HepG2 (cell line): Measurements from ENCODE around the gene ECPAS. TPM values are rescaled to one million over a fixed set of nuclear protein-coding genes. Genes with fewer than 3 reads are reported as not detected.

Experiments
- ATAC-seq: fragments of 200-7000 bp; cut with Tn5 transposase; 3 replicates; pipeline ENCODE4 v1.9.1; 2020; ENCODE audit warnings: mild to moderate bottlenecking, moderate library complexity
- BruUV-seq: library from RNA; stranded (reverse); fragments of 400-500 nt; replicated peaks from 2 replicates; lab custom pipeline; 2021; lab: Mats Ljungman, UMichigan
- CTCF ChIA-PET: fragments of 300-600 bp; formaldehyde crosslinking; extraction: SDS; loops from one replicate; lab custom pipeline; 2021; ENCODE audit warnings: low total read pairs, inconsistent platforms, low intra/inter-chr PET ratio; lab: Yijun Ruan, JAX
- POLR2A ChIA-PET: fragments of 350-600 bp; sonication (Branson Sonifier 250); formaldehyde crosslinking; loops from one replicate; lab custom pipeline; 2020; ENCODE audit warnings: antibody characterized with exemption, inconsistent platforms; lab: Yijun Ruan, JAX
- DNase-seq: peaks from one replicate; pipeline ENCODE4 v3.0.0-alpha.2; 2015; ENCODE audit warnings: low spot score
- FAIRE-seq: peaks from 3 replicates; lab custom pipeline; 2011; peaks lifted over from hg19 to GRCh38; lab: Jason Lieb, UNC
- H2AFZ ChIP-seq: one replicate; pipeline ENCODE4 v1.6.1; 2011; ENCODE audit warnings: low read length, inconsistent platforms
- H3K27ac ChIP-seq: fragments of 300-600 bp; 3 replicates; pipeline ENCODE4 v1.8.0; 2011; ENCODE audit warnings: mixed run types, mild to moderate bottlenecking, mixed read lengths, low read length, inconsistent platforms; ENCODE audit not compliant: insufficient read depth; ENCODE audit errors: extremely low read length
- H3K27me3 ChIP-seq, 2 experiments: fragments of 200-600 bp in 1 of 2; 2 replicates in 1 of 2; 3 replicates in 1 of 2; pipeline versions ENCODE4 v1.6.0 to v1.8.0; 2011; ENCODE audit warnings: low read length in 2 of 2, mild to moderate bottlenecking in 2 of 2, moderate library complexity in 2 of 2, inconsistent platforms in 1 of 2; ENCODE audit not compliant: insufficient read depth in 2 of 2, control insufficient read depth in 1 of 2
- H3K36me3 ChIP-seq, 2 experiments: fragments of 200-600 bp in 1 of 2; replicated peaks in 1 of 2; 2 replicates in 1 of 2; 3 replicates in 1 of 2; pipeline versions ENCODE4 v1.5.1 to v1.8.0; 2011; ENCODE audit warnings: low read length in 2 of 2, inconsistent platforms in 1 of 2; ENCODE audit not compliant: insufficient read depth in 2 of 2, control insufficient read depth in 1 of 2
- H3K4me1 ChIP-seq: 2 replicates; pipeline ENCODE4 v1.5.1; 2012; ENCODE audit warnings: low read length, inconsistent platforms; ENCODE audit not compliant: insufficient read depth
- H3K4me2 ChIP-seq: 2 replicates; pipeline ENCODE4 v1.6.0; 2011; ENCODE audit warnings: low read depth, low read length, inconsistent platforms
- H3K4me3 ChIP-seq, 3 experiments: fragments of 200-600 bp in 1 of 3; sonication (generic), shearing (Covaris generic) in 1 of 3; replicated peaks in 1 of 3; 2 replicates each; pipeline ENCODE4 v1.5.1; 2011 to 2016; ENCODE audit warnings: low read length in 3 of 3, inconsistent platforms in 2 of 3, low read depth in 2 of 3, mild to moderate bottlenecking in 2 of 3, control low read depth in 1 of 3, mixed read lengths in 1 of 3; ENCODE audit not compliant: insufficient read depth in 1 of 3
- H3K79me2 ChIP-seq: one replicate; pipeline ENCODE4 v1.6.1; 2011; ENCODE audit warnings: low read length, inconsistent platforms; ENCODE audit not compliant: insufficient read depth
- H3K9ac ChIP-seq: 2 replicates; pipeline ENCODE4 v1.6.0; 2011; ENCODE audit warnings: mild to moderate bottlenecking, low read depth, low read length, inconsistent platforms; ENCODE audit not compliant: insufficient read depth
- H3K9me3 ChIP-seq: 2 replicates; pipeline ENCODE4 v1.5.1; 2012; ENCODE audit warnings: mild to moderate bottlenecking, low read length
- H4K20me1 ChIP-seq: 2 replicates; pipeline ENCODE4 v1.6.0; 2011; ENCODE audit warnings: inconsistent platforms, mild to moderate bottlenecking, low read length, moderate library complexity; ENCODE audit not compliant: insufficient read depth
- HINFP ChIP-seq: sonication (generic); formaldehyde crosslinking; IDR thresholded peaks from 2 replicates; pipeline ENCODE4 v1.4.0; 2020; ENCODE audit warnings: low read depth, mild to moderate bottlenecking, missing genetic modification reagents
- JUNB ChIP-seq: sonication (generic); formaldehyde crosslinking; IDR thresholded peaks from 2 replicates; pipeline ENCODE4 v1.8.0; 2022; ENCODE audit warnings: missing genetic modification reagents, mild to moderate bottlenecking, borderline replicate concordance
- NFIB ChIP-seq: sonication (generic); formaldehyde crosslinking; IDR thresholded peaks from 2 replicates; pipeline ENCODE4 v1.9.0; 2021; ENCODE audit warnings: missing genetic modification reagents, mild to moderate bottlenecking, borderline replicate concordance
- NPAS2 ChIP-seq: sonication (generic); formaldehyde crosslinking; IDR thresholded peaks from 2 replicates; pipeline ENCODE4 v1.8.0; 2022; ENCODE audit warnings: mild to moderate bottlenecking, missing genetic modification reagents, borderline replicate concordance
- RARG ChIP-seq: sonication (generic); formaldehyde crosslinking; IDR thresholded peaks from 2 replicates; pipeline ENCODE4 v1.4.0; 2020; ENCODE audit warnings: low read depth, mild to moderate bottlenecking, missing genetic modification reagents
- TFE3 ChIP-seq: IDR thresholded peaks from 2 replicates; pipeline ENCODE4 v1.6.1; 2016
- ZFP41 ChIP-seq: sonication (generic); formaldehyde crosslinking; IDR thresholded peaks from 2 replicates; pipeline ENCODE4 v1.4.0; 2020; ENCODE audit warnings: mild to moderate bottlenecking, missing genetic modification reagents, borderline replicate concordance
- ZNF251 ChIP-seq: sonication (generic); formaldehyde crosslinking; IDR thresholded peaks from 2 replicates; pipeline ENCODE4 v1.9.0; 2021; ENCODE audit warnings: mild to moderate bottlenecking, missing genetic modification reagents
- ZNF280D ChIP-seq: sonication (generic); formaldehyde crosslinking; IDR thresholded peaks from 2 replicates; pipeline ENCODE4 v1.5.1; 2020; ENCODE audit warnings: mild to moderate bottlenecking, missing genetic modification reagents
- ZNF30 ChIP-seq: sonication (generic); formaldehyde crosslinking; IDR thresholded peaks from 2 replicates; pipeline ENCODE4 v1.5.0; 2020; ENCODE audit warnings: mild to moderate bottlenecking, missing genetic modification reagents
- ZNF331 ChIP-seq: sonication (generic); formaldehyde crosslinking; IDR thresholded peaks from 2 replicates; pipeline ENCODE4 v1.4.0; 2020; ENCODE audit warnings: missing genetic modification reagents
- ZNF44 ChIP-seq: sonication (generic); formaldehyde crosslinking; IDR thresholded peaks from 2 replicates; pipeline ENCODE4 v1.5.1; 2020; ENCODE audit warnings: mild to moderate bottlenecking, missing genetic modification reagents
- ZNF572 ChIP-seq: sonication (generic); formaldehyde crosslinking; IDR thresholded peaks from 2 replicates; pipeline ENCODE4 v1.5.1; 2020; ENCODE audit warnings: mild to moderate bottlenecking, missing genetic modification reagents
- ZNF747 ChIP-seq: sonication (generic); formaldehyde crosslinking; IDR thresholded peaks from 2 replicates; pipeline ENCODE4 v1.8.1; 2023; ENCODE audit warnings: missing genetic modification reagents, mild to moderate bottlenecking, borderline replicate concordance
- ZNF749 ChIP-seq: sonication (generic); formaldehyde crosslinking; IDR thresholded peaks from 2 replicates; pipeline ENCODE4 v1.8.0; 2022; ENCODE audit warnings: mild to moderate bottlenecking, missing genetic modification reagents, moderate library complexity, borderline replicate concordance
- ZNF839 ChIP-seq: sonication (generic); formaldehyde crosslinking; IDR thresholded peaks from 2 replicates; pipeline ENCODE4 v1.4.0; 2020; ENCODE audit warnings: missing genetic modification reagents, mild to moderate bottlenecking, borderline replicate concordance
- in situ Hi-C: cut with HindIII; loops from 2 replicates; pipeline ENCODE4 v1.10.0; 2017; ENCODE audit warnings: low pct_unique_long_range_greater_than_20kb; ENCODE audit not compliant: extremely low pct_ligation_motif_present
- intact Hi-C: fragments of 100-400 bp; cut with micrococcal nuclease; formaldehyde crosslinking; loops from one replicate; pipeline ENCODE4 v1.10.0; 2022; ENCODE audit not compliant: unreplicated experiment
- polyA plus RNA-seq, 8 experiments: library from polyadenylated mRNA; depleted of rRNA in 3 of 8; stranded (reverse) in 7 of 8; unstranded in 1 of 8; fragments of >200 nt; fragmentation: Illumina TruSeq in 4 of 8; extraction: Trizol in 4 of 8; gene quantifications; 2 replicates each; pipeline versions ENCODE4 v1.2.1 to v1.2.3, GENCODE V29; 2011 to 2016; ENCODE audit warnings: low read depth in 4 of 8, missing spikeins in 1 of 8, mixed read lengths in 1 of 8; ENCODE audit not compliant: insufficient read depth in 1 of 8
- total RNA-seq, 5 experiments: library from RNA; depleted of rRNA; stranded (reverse); fragments of >200 nt; fragmentation: Illumina TruSeq; extraction: Trizol; gene quantifications; 2 replicates each; pipeline ENCODE4 v1.2.3, GENCODE V29; 2016; ENCODE audit warnings: low read depth in 1 of 5
- TF ChIP-seq, protein P1 (sequence below): sonication (generic); formaldehyde crosslinking; IDR thresholded peaks from 2 replicates; pipeline ENCODE4 v1.8.0; 2022; ENCODE audit warnings: mild to moderate bottlenecking, missing genetic modification reagents, moderate library complexity

Gene ECPAS
- total and polyA plus RNA-seq, 2 of the 13 experiments (the other 11 are each of a cell fraction or from before 2014, with no cell fraction given): 35.3 to 58.0 TPM

GRCh38 chr9:111405701-111406100 lies 78.5 kb downstream of the ECPAS start:
- no peak for DNase-seq
- H3K27me3 ChIP-seq: no peaks in the 10 kb centered on the region
- POLR2A ChIA-PET: no interaction called here
- no peak overlapping the region for H3K27ac ChIP-seq
- intact Hi-C loops: no loop called here
- CTCF ChIA-PET: no interaction called here
- H3K4me2 ChIP-seq: no peak overlapping the region
- H3K36me3 ChIP-seq: peaks cover 4 to 73% of the 10 kb centered on the region in 2 experiments; a peak in 4 of 5 replicates
- H2AFZ ChIP-seq: no peak overlapping the region
- no TSS peak for BruUV-seq
- no peak overlapping the region for H3K4me3 ChIP-seq
- H3K4me1 ChIP-seq: no peaks in the 10 kb centered on the region
- in situ Hi-C loops: no loop called here
- no peak for ATAC-seq
- TF ChIP-seq ZNF839 (CRISPR knock-in tag): no peak
- TF ChIP-seq NPAS2 (CRISPR knock-in tag): no peak
- TF ChIP-seq ZNF44 (CRISPR knock-in tag): no peak
- no peak for TF ChIP-seq HINFP
- no peak for TF ChIP-seq ZNF251 (CRISPR knock-in tag)
- no peak for TF ChIP-seq ZNF331 (CRISPR knock-in tag)
- no peak for TF ChIP-seq ZFP41 (CRISPR knock-in tag)
- no peak for TF ChIP-seq ZNF280D
- no peak for TF ChIP-seq NFIB (CRISPR knock-in tag)
- TF ChIP-seq ZNF30 (CRISPR knock-in tag): no peak
- TF ChIP-seq TFE3 (CRISPR knock-in tag): no peak
- TF ChIP-seq ZNF749 (CRISPR knock-in tag): no peak
- no peak for TF ChIP-seq RARG (CRISPR knock-in tag)
- TF ChIP-seq ZNF747 (CRISPR knock-in tag): no peak
- TF ChIP-seq JUNB (CRISPR knock-in tag): no peak
- TF ChIP-seq, protein P1, sequence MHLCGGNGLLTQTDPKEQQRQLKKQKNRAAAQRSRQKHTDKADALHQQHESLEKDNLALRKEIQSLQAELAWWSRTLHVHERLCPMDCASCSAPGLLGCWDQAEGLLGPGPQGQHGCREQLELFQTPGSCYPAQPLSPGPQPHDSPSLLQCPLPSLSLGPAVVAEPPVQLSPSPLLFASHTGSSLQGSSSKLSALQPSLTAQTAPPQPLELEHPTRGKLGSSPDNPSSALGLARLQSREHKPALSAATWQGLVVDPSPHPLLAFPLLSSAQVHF (CRISPR knock-in tag): no peak
- no peak for TF ChIP-seq ZNF572 (CRISPR knock-in tag)
- peaks cover 2% of the 10 kb centered on the region for H3K79me2 ChIP-seq
- H3K9me3 ChIP-seq: peaks cover 14% of the 10 kb centered on the region; the same call in 1 of the 2 replicates
- no peak overlapping the region for H3K9ac ChIP-seq
- no peak for FAIRE-seq
- no peaks in the 10 kb centered on the region for H4K20me1 ChIP-seq
